ENCODE measurements around the gene FLRT1. TPM values are rescaled to one million over a fixed set of nuclear protein-coding genes. Genes with fewer than 3 reads are reported as not detected.

The FLRT1 gene
- total RNA-seq, 1 donor from 2014 or later: 0.11 TPM

GRCh38 chr11:64036087-64037026 is 626 bp downstream of the FLRT1 start:
- peaks cover 19% of the 10 kb centered on the region for H3K4me1 ChIP-seq
- DNase-seq (ENCODE audit: low spot score): peak; percentile 52
- H3K9me3 Mint-ChIP-seq: no peaks in the 10 kb centered on the region
- TF ChIP-seq EZH2phosphoT487 (IDR thresholded peaks at IDR 0.05) (peak; percentile 92), EZH2 (IDR thresholded peaks at IDR 0.05) (peak; percentile 97)
- TF ChIP-seq, protein P1, sequence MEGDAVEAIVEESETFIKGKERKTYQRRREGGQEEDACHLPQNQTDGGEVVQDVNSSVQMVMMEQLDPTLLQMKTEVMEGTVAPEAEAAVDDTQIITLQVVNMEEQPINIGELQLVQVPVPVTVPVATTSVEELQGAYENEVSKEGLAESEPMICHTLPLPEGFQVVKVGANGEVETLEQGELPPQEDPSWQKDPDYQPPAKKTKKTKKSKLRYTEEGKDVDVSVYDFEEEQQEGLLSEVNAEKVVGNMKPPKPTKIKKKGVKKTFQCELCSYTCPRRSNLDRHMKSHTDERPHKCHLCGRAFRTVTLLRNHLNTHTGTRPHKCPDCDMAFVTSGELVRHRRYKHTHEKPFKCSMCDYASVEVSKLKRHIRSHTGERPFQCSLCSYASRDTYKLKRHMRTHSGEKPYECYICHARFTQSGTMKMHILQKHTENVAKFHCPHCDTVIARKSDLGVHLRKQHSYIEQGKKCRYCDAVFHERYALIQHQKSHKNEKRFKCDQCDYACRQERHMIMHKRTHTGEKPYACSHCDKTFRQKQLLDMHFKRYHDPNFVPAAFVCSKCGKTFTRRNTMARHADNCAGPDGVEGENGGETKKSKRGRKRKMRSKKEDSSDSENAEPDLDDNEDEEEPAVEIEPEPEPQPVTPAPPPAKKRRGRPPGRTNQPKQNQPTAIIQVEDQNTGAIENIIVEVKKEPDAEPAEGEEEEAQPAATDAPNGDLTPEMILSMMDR (IDR thresholded peaks at IDR 0.05): no peak
- no peaks in the 10 kb centered on the region for H3K36me3 ChIP-seq
- H3K4me1 Mint-ChIP-seq: peaks cover 28% of the 10 kb centered on the region
- H3K4me3 ChIP-seq: peak overlapping the region; percentile 62
- no peak overlapping the region for H3K27ac Mint-ChIP-seq
- peak overlapping the region; percentile 97 for H3K4me2 ChIP-seq
- H3K9ac ChIP-seq: no peak overlapping the region
- H3K27me3 Mint-ChIP-seq (ENCODE audit: insufficient read depth, low read depth): peaks cover 13% of the 10 kb centered on the region
- H3F3A ChIP-seq (ENCODE audit: low read depth): peaks cover 26% of the 10 kb centered on the region
- H4K20me1 ChIP-seq (ENCODE audit: low read depth): peaks cover 48% of the 10 kb centered on the region
- no peaks in the 10 kb centered on the region for H3K79me2 ChIP-seq (ENCODE audit: low read depth)
- no peaks in the 10 kb centered on the region for H3K36me3 Mint-ChIP-seq
- H2AFZ ChIP-seq (replicated peaks): no peak overlapping the region
- peak overlapping the region; percentile 64 for H3K4me3 Mint-ChIP-seq
- H3K27ac ChIP-seq: no peak overlapping the region
- H3K27me3 ChIP-seq: peaks cover 92% of the 10 kb centered on the region
- H3K9me3 ChIP-seq (ENCODE audit: low read depth): no peaks in the 10 kb centered on the region

- Histone ChIP-seq H3F3A (ENCODE audit: low read depth) (peaks cover 26% of the 10 kb centered on the region), H3K27me3 (peaks cover 85% of the 10 kb centered on the region)
- H3K4me3 Mint-ChIP-seq: peak overlapping the region; percentile 74
Observed at GRCh38 chr11:64037027-64037634, 1.4 kb downstream of the FLRT1 start.

DNA sequence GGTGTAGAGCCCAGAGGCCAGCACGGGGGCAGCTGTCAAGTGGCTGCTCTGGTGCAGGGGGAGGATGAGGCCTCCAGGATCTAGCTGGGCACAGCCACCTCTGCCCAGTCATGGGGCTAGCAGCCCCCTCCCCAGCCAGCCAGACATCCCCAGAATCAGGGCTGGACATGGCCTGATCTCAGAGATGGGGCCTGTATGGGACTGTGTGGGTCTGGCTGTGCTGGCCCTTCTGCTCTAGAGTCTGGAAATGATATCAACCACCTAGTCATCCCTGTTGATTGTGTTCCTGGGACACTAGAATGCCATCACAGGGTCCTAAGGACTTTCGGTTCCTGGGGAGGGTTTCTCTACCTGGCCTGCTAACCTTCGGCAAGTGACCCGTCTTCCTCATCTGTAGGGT is 2.8 kb downstream of the FLRT1 start:
- Histone ChIP-seq H3K4me3 (no peak overlapping the region), H3K4me1 (peaks cover 32% of the 10 kb centered on the region), H3K4me2 (no peak overlapping the region), H3K27me3 (peaks cover 76% of the 10 kb centered on the region), H3F3A (ENCODE audit: low read depth) (peaks cover 26% of the 10 kb centered on the region), H2AFZ (replicated peaks) (no peak overlapping the region), H3K9me3 (ENCODE audit: low read depth) (no peaks in the 10 kb centered on the region), H3K9ac (no peak overlapping the region), H3K79me2 (ENCODE audit: low read depth) (no peaks in the 10 kb centered on the region), H3K27ac (no peak overlapping the region), H3K36me3 (no peaks in the 10 kb centered on the region), H4K20me1 (ENCODE audit: low read depth) (peaks cover 54% of the 10 kb centered on the region)
- no peak for TF ChIP-seq EZH2phosphoT487 (IDR thresholded peaks at IDR 0.05)
- TF ChIP-seq, protein P1 (IDR thresholded peaks at IDR 0.05): no peak
- no peak for TF ChIP-seq EZH2 (IDR thresholded peaks at IDR 0.05)
- H3K27me3 Mint-ChIP-seq (ENCODE audit: insufficient read depth, low read depth): peaks cover 13% of the 10 kb centered on the region
- peaks cover 38% of the 10 kb centered on the region for H3K4me1 Mint-ChIP-seq
- H3K4me3 Mint-ChIP-seq: no peak overlapping the region
- no peaks in the 10 kb centered on the region for H3K36me3 Mint-ChIP-seq
- H3K27ac Mint-ChIP-seq: no peak overlapping the region
- no peaks in the 10 kb centered on the region for H3K9me3 Mint-ChIP-seq
- DNase-seq (ENCODE audit: low spot score): no peak

More at GRCh38 chr11:64037027-64037634, 1.4 kb downstream of the FLRT1 start:
- H4K20me1 ChIP-seq (ENCODE audit: low read depth): peaks cover 49% of the 10 kb centered on the region
- peak; percentile 38 for DNase-seq (ENCODE audit: low spot score)
- no peak overlapping the region for H3K27ac ChIP-seq
- Mint-ChIP-seq H3K36me3 (no peaks in the 10 kb centered on the region), H3K27me3 (ENCODE audit: insufficient read depth, low read depth) (peaks cover 13% of the 10 kb centered on the region), H3K9me3 (no peaks in the 10 kb centered on the region), H3K4me1 (peaks cover 35% of the 10 kb centered on the region), H3K27ac (no peak overlapping the region)
- H2AFZ ChIP-seq (replicated peaks): no peak overlapping the region
- H3K79me2 ChIP-seq (ENCODE audit: low read depth): no peaks in the 10 kb centered on the region
- H3K9ac ChIP-seq: no peak overlapping the region
- H3K9me3 ChIP-seq (ENCODE audit: low read depth): no peaks in the 10 kb centered on the region
- H3K4me3 ChIP-seq: peak overlapping the region; percentile 62
- peak overlapping the region; percentile 97 for H3K4me2 ChIP-seq
- TF ChIP-seq EZH2phosphoT487 (IDR thresholded peaks at IDR 0.05) (no peak), EZH2 (IDR thresholded peaks at IDR 0.05) (peak; percentile 25)
- TF ChIP-seq, protein P1 (IDR thresholded peaks at IDR 0.05): no peak
- H3K4me1 ChIP-seq: peaks cover 27% of the 10 kb centered on the region
- H3K36me3 ChIP-seq: no peaks in the 10 kb centered on the region

All from neural progenitor cell (in vitro differentiated cells).